Neural progenitor cell (in vitro differentiated cells): ENCODE measurements around the gene TNN. TPM values are rescaled to one million over a fixed set of nuclear protein-coding genes. Genes with fewer than 3 reads are reported as not detected.

Experiments
- DNase-seq: peaks from one replicate; pipeline ENCODE4 v3.0.0-alpha.2; 2016; ENCODE audit warnings: low spot score
- H2AFZ ChIP-seq: fragments of 200-600 bp; sonication (generic); replicated peaks from 2 replicates; pipeline ENCODE4 v1.6.1; 2016; ENCODE audit warnings: antibody characterized with exemption
- H3F3A ChIP-seq: fragments of 200-600 bp; sonication (generic); 2 replicates; pipeline ENCODE4 v1.6.1; 2016; ENCODE audit warnings: antibody characterized with exemption, low read depth
- H3K27ac ChIP-seq: fragments of 200-600 bp; sonication (generic); 2 replicates; pipeline ENCODE4 v1.5.1; 2016; ENCODE audit warnings: mild to moderate bottlenecking
- H3K27me3 ChIP-seq: fragments of 200-600 bp; sonication (generic); 2 replicates; pipeline ENCODE4 v1.6.1; 2016; ENCODE audit warnings: mild to moderate bottlenecking, moderate library complexity
- H3K36me3 ChIP-seq: fragments of 200-600 bp; sonication (generic); 2 replicates; pipeline ENCODE4 v1.5.1; 2016
- H3K4me1 ChIP-seq: fragments of 200-600 bp; sonication (generic); 2 replicates; pipeline ENCODE4 v1.6.1; 2016; ENCODE audit warnings: mixed run types
- H3K4me2 ChIP-seq: fragments of 200-600 bp; sonication (generic); 2 replicates; pipeline ENCODE4 v1.6.1; 2016
- H3K4me3 ChIP-seq: fragments of 200-600 bp; sonication (generic); 2 replicates; pipeline ENCODE4 v1.5.1; 2016
- H3K79me2 ChIP-seq: fragments of 200-600 bp; sonication (generic); 2 replicates; pipeline ENCODE4 v1.6.1; 2016; ENCODE audit warnings: low read depth
- H3K9ac ChIP-seq: fragments of 200-600 bp; sonication (generic); 2 replicates; pipeline ENCODE4 v1.6.1; 2016
- H3K9me3 ChIP-seq: fragments of 200-600 bp; sonication (generic); 2 replicates; pipeline ENCODE4 v1.5.1; 2016; ENCODE audit warnings: low read depth
- H4K20me1 ChIP-seq: fragments of 200-600 bp; sonication (generic); 2 replicates; pipeline ENCODE4 v1.6.1; 2016; ENCODE audit warnings: low read depth
- H3K27ac Mint-ChIP-seq: 3 replicates; pipeline ENCODE4 v1.8.0; 2021; ENCODE audit warnings: mixed read lengths
- H3K27me3 Mint-ChIP-seq: 2 replicates; pipeline ENCODE4 v1.8.0; 2022; ENCODE audit warnings: low read depth, mild to moderate bottlenecking, inconsistent platforms, moderate library complexity, mixed read lengths; ENCODE audit not compliant: insufficient read depth
- H3K36me3 Mint-ChIP-seq: 3 replicates; pipeline ENCODE4 v1.8.0; 2021; ENCODE audit warnings: mixed read lengths
- H3K4me1 Mint-ChIP-seq: 3 replicates; pipeline ENCODE4 v1.8.0; 2021; ENCODE audit warnings: mixed read lengths
- H3K4me3 Mint-ChIP-seq: 3 replicates; pipeline ENCODE4 v1.8.0; 2021; ENCODE audit warnings: mild to moderate bottlenecking, moderate library complexity, mixed read lengths
- H3K9me3 Mint-ChIP-seq: 3 replicates; pipeline ENCODE4 v1.8.0; 2020; ENCODE audit warnings: mixed read lengths
- CTCF ChIP-seq: fragments of 200-600 bp; sonication (generic); IDR thresholded peaks from 2 replicates; pipeline ENCODE4 v1.5.1; 2017; ENCODE audit warnings: antibody characterized with exemption, mild to moderate bottlenecking
- EZH2 ChIP-seq: fragments of 200-600 bp; sonication (generic); IDR thresholded peaks from 2 replicates; pipeline ENCODE4 v1.6.1; 2017; ENCODE audit warnings: antibody characterized with exemption, mild to moderate bottlenecking, moderate library complexity
- EZH2phosphoT487 ChIP-seq: fragments of 200-600 bp; sonication (generic); IDR thresholded peaks from 2 replicates; pipeline ENCODE4 v1.6.1; 2017; ENCODE audit warnings: antibody characterized with exemption
- total RNA-seq: library from RNA; depleted of rRNA; stranded (reverse); fragments of >200 nt; gene quantifications from 2 replicates; pipeline ENCODE4 v1.2.3, GENCODE V29; 2015; ENCODE audit warnings: low replicate concordance

The TNN gene
- total RNA-seq, 1 donor from 2014 or later, result not detected

- no peaks in the 10 kb centered on the region for H4K20me1 ChIP-seq
- H3K4me2 ChIP-seq, result no peak overlapping the region
- no peaks in the 10 kb centered on the region for H3K36me3 ChIP-seq
- no peaks in the 10 kb centered on the region for H3K27me3 ChIP-seq
- DNase-seq, result no peak
- H3K79me2 ChIP-seq, result no peaks in the 10 kb centered on the region
- H2AFZ ChIP-seq, result no peak overlapping the region
- no peaks in the 10 kb centered on the region for H3F3A ChIP-seq
- no peak overlapping the region for H3K9ac ChIP-seq
- H3K9me3 Mint-ChIP-seq, result peaks cover 2% of the 10 kb centered on the region
- peaks cover 5% of the 10 kb centered on the region for H3K27me3 Mint-ChIP-seq
- no peak overlapping the region for H3K27ac Mint-ChIP-seq
- H3K4me3 Mint-ChIP-seq, result no peak overlapping the region
- no peaks in the 10 kb centered on the region for H3K36me3 Mint-ChIP-seq
- H3K4me1 Mint-ChIP-seq, result no peaks in the 10 kb centered on the region
- no peak overlapping the region for H3K27ac ChIP-seq
- TF ChIP-seq EZH2phosphoT487 (no peak), EZH2 (no peak), CTCF (no peak)
- no peak overlapping the region for H3K4me3 ChIP-seq
- H3K9me3 ChIP-seq, result no peaks in the 10 kb centered on the region
- H3K4me1 ChIP-seq, result no peaks in the 10 kb centered on the region
Measured at GRCh38 chr1:175054736-175055135, 12.9 kb upstream of the TNN start.

GRCh38 chr1:175062339-175062738 lies 5.3 kb upstream of the TNN start:
- Histone ChIP-seq H3K79me2 (no peaks in the 10 kb centered on the region), H3K9ac (no peak overlapping the region), H3K4me3 (no peak overlapping the region), H3K4me2 (no peak overlapping the region), H2AFZ (no peak overlapping the region), H3K27me3 (no peaks in the 10 kb centered on the region), H4K20me1 (no peaks in the 10 kb centered on the region), H3K4me1 (no peaks in the 10 kb centered on the region), H3K36me3 (no peaks in the 10 kb centered on the region), H3F3A (no peaks in the 10 kb centered on the region), H3K27ac (no peak overlapping the region), H3K9me3 (no peaks in the 10 kb centered on the region)
- no peaks in the 10 kb centered on the region for H3K4me1 Mint-ChIP-seq
- no peak for TF ChIP-seq EZH2phosphoT487
- no peak for TF ChIP-seq EZH2
- TF ChIP-seq CTCF, result no peak
- no peaks in the 10 kb centered on the region for H3K9me3 Mint-ChIP-seq
- H3K36me3 Mint-ChIP-seq, result no peaks in the 10 kb centered on the region
- no peak for DNase-seq
- H3K27ac Mint-ChIP-seq, result no peak overlapping the region
- H3K4me3 Mint-ChIP-seq, result no peak overlapping the region
- H3K27me3 Mint-ChIP-seq, result peaks cover 7% of the 10 kb centered on the region

- no peak overlapping the region for H3K4me3 Mint-ChIP-seq
- Histone ChIP-seq H3K9ac (no peak overlapping the region), H3F3A (no peaks in the 10 kb centered on the region), H3K4me2 (no peak overlapping the region), H3K9me3 (no peaks in the 10 kb centered on the region), H4K20me1 (no peaks in the 10 kb centered on the region), H3K27me3 (no peaks in the 10 kb centered on the region), H3K4me1 (no peaks in the 10 kb centered on the region), H3K4me3 (no peak overlapping the region), H2AFZ (no peak overlapping the region), H3K36me3 (no peaks in the 10 kb centered on the region), H3K79me2 (no peaks in the 10 kb centered on the region), H3K27ac (no peak overlapping the region)
- no peaks in the 10 kb centered on the region for H3K36me3 Mint-ChIP-seq
- no peak for TF ChIP-seq CTCF
- no peak for TF ChIP-seq EZH2
- no peak for TF ChIP-seq EZH2phosphoT487
- no peaks in the 10 kb centered on the region for H3K4me1 Mint-ChIP-seq
- H3K9me3 Mint-ChIP-seq, result no peaks in the 10 kb centered on the region
- H3K27me3 Mint-ChIP-seq, result peaks cover 7% of the 10 kb centered on the region
- DNase-seq, result no peak
- H3K27ac Mint-ChIP-seq, result no peak overlapping the region
Measured at GRCh38 chr1:175062858-175063257, 4.8 kb upstream of the TNN start.

- no peaks in the 10 kb centered on the region for H3K9me3 ChIP-seq
- peak overlapping the region; percentile 42 for H3K27ac Mint-ChIP-seq
- H3K4me2 ChIP-seq, result no peak overlapping the region
- no peak for DNase-seq
- TF ChIP-seq EZH2phosphoT487, result no peak
- TF ChIP-seq CTCF, result no peak
- no peak for TF ChIP-seq EZH2
- no peaks in the 10 kb centered on the region for H4K20me1 ChIP-seq
- H3K27me3 Mint-ChIP-seq, result peaks cover 7% of the 10 kb centered on the region
- H3F3A ChIP-seq, result no peaks in the 10 kb centered on the region
- no peak overlapping the region for H3K4me3 Mint-ChIP-seq
- H3K36me3 ChIP-seq, result no peaks in the 10 kb centered on the region
- no peaks in the 10 kb centered on the region for H3K79me2 ChIP-seq
- no peak overlapping the region for H3K27ac ChIP-seq
- peaks cover 33% of the 10 kb centered on the region for H3K4me1 Mint-ChIP-seq
- H3K4me3 ChIP-seq, result no peak overlapping the region
- no peak overlapping the region for H2AFZ ChIP-seq
- no peaks in the 10 kb centered on the region for H3K36me3 Mint-ChIP-seq
- no peak overlapping the region for H3K9ac ChIP-seq
- no peaks in the 10 kb centered on the region for H3K4me1 ChIP-seq
- no peaks in the 10 kb centered on the region for H3K27me3 ChIP-seq
- H3K9me3 Mint-ChIP-seq, result no peaks in the 10 kb centered on the region
Measured at GRCh38 chr1:175070818-175071217, 3.2 kb downstream of the TNN start.
